WTC11 (cell line): Measurements from ENCODE around the gene KDELR3.

Experiments used
- CREM ChIP-seq: sonication (generic); formaldehyde crosslinking; IDR thresholded peaks from 2 replicates; pipeline ENCODE4 v1.8.1; 2022; ENCODE audit warnings: mild to moderate bottlenecking, missing genetic modification reagents, moderate library complexity
- CTCF ChIP-seq: fragments of 200-600 bp; IDR thresholded peaks from 2 replicates; pipeline ENCODE4 v1.8.0; 2022; ENCODE audit warnings: antibody characterized with exemption
- E2F5 ChIP-seq: sonication (generic); formaldehyde crosslinking; IDR thresholded peaks from 2 replicates; pipeline ENCODE4 v1.8.1; 2022; ENCODE audit warnings: mild to moderate bottlenecking, moderate library complexity, missing genetic modification reagents
- ZNF138 ChIP-seq: sonication (generic); formaldehyde crosslinking; conservative IDR thresholded peaks from 2 replicates; pipeline ENCODE4 v1.8.1; 2022; ENCODE audit warnings: mild to moderate bottlenecking, moderate library complexity, missing genetic modification reagents
- ZNF281 ChIP-seq: sonication (generic); formaldehyde crosslinking; IDR thresholded peaks from 2 replicates; pipeline ENCODE4 v1.8.0; 2023; ENCODE audit warnings: mild to moderate bottlenecking, missing genetic modification reagents
- ZNF317 ChIP-seq: sonication (generic); formaldehyde crosslinking; IDR thresholded peaks from 2 replicates; pipeline ENCODE4 v1.8.1; 2023; ENCODE audit warnings: low read depth, mild to moderate bottlenecking, moderate library complexity, missing genetic modification reagents, borderline replicate concordance
- ZSCAN18 ChIP-seq: fragments of 250-450 bp; sonication (Bioruptor Pico); IDR thresholded peaks from 2 replicates; pipeline ENCODE4 v2.1.2; 2022; ENCODE audit warnings: mild to moderate bottlenecking, moderate library complexity

GRCh38 chr22:38451404-38451803 lies 16.5 kb upstream of the KDELR3 start:
- TF ChIP-seq ZNF281 (CRISPR knock-in tag) = no peak
- TF ChIP-seq ZNF138 (CRISPR knock-in tag) = no peak
- TF ChIP-seq CTCF = no peak
- no peak for TF ChIP-seq ZSCAN18 (CRISPR knock-in tag)
- TF ChIP-seq ZNF317 (CRISPR knock-in tag) = no peak
- TF ChIP-seq CREM (CRISPR knock-in tag) = no peak
- no peak for TF ChIP-seq E2F5 (CRISPR knock-in tag)
